ENCODE data around the gene TMEM74B. TPM values are rescaled to one million over a fixed set of nuclear protein-coding genes. Genes with fewer than 3 reads are reported as not detected.
A peak's percentile ranks its signal among the peaks of the same experiment; 100 is the strongest.

TMEM74B gene
- total and polyA plus RNA-seq, 9 of the 15 experiments (the other 6 are each of a cell fraction or from before 2014, with no cell fraction given), result 0.24 to 19.0 (median 7.5) TPM

DNA sequence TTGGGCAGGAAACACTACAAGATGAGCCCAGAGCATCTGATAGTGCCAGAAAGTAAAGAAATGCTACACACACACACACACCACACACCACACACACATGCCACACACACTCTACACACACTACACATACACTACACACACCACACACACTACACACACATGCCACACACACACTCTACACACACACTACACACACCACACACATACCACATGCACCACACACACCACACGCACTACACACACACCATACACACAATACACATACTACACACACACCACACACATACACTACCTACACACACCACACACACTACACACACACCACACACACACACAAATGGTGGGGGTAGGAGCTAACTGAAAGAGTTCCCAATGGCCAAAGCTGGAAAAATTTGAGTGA, 3.6 kb upstream of the TMEM74B start (continued):
- TF ChIP-seq ELK3 (CRISPR knock-in tag; IDR thresholded peaks at IDR 0.05) (no peak), ZFP1 (CRISPR knock-in tag; IDR thresholded peaks at IDR 0.05) (no peak), NCOA4 (IDR thresholded peaks at IDR 0.05; ENCODE audit: partially characterized antibody) (peak; percentile 77), MIER1 (IDR thresholded peaks at IDR 0.05; ENCODE audit: low read depth) (peak; percentile 72; the same call in 1 of the 2 replicates), REST (IDR thresholded peaks at IDR 0.05; ENCODE audit: borderline replicate concordance) (no peak), REST (CRISPR knock-in tag; IDR thresholded peaks at IDR 0.05; ENCODE audit: low read depth) (no peak), HDGF (IDR thresholded peaks at IDR 0.05) (peak; percentile 98)
- TF ChIP-seq, protein P1, sequence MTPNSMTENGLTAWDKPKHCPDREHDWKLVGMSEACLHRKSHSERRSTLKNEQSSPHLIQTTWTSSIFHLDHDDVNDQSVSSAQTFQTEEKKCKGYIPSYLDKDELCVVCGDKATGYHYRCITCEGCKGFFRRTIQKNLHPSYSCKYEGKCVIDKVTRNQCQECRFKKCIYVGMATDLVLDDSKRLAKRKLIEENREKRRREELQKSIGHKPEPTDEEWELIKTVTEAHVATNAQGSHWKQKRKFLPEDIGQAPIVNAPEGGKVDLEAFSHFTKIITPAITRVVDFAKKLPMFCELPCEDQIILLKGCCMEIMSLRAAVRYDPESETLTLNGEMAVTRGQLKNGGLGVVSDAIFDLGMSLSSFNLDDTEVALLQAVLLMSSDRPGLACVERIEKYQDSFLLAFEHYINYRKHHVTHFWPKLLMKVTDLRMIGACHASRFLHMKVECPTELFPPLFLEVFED (CRISPR knock-in tag; conservative IDR thresholded peaks at IDR 0.05), result peak; percentile 86; the same call in 1 of the 2 replicates

Data from K562 (cell line).